PC-9 (cell line): ENCODE results near the gene SLC8A1. TPM values are rescaled to one million over a fixed set of nuclear protein-coding genes. Genes with fewer than 3 reads are reported as not detected.

Experiments used
- BruUV-seq: library from RNA; stranded (reverse); fragments of 400-500 nt; replicated peaks from 2 replicates; lab custom pipeline; 2021; lab: Mats Ljungman, UMichigan
- CTCF ChIA-PET: fragments of 300-600 bp; sonication (Branson Sonifier 250); formaldehyde crosslinking; loops from one replicate; lab custom pipeline; 2022; ENCODE audit warnings: antibody characterized with exemption; lab: Charles Lee
- POLR2A ChIA-PET: fragments of 300-600 bp; sonication (Branson Sonifier 250); formaldehyde crosslinking; loops from one replicate; lab custom pipeline; 2022; ENCODE audit warnings: antibody characterized with exemption; ENCODE audit not compliant: unreplicated experiment; lab: Charles Lee
- DNase-seq, 2 experiments: peaks; one replicate each; pipeline versions ENCODE4 v3.0.0 to v3.0.0-alpha.2; 2015 to 2022; ENCODE audit warnings: mixed read lengths in 1 of 2
- H2AFZ ChIP-seq: fragments of 200-600 bp; sonication (generic); 2 replicates; pipeline ENCODE4 v1.8.1; 2017; ENCODE audit warnings: antibody characterized with exemption
- H3F3A ChIP-seq: fragments of 200-600 bp; sonication (generic); 2 replicates; pipeline ENCODE4 v1.8.1; 2017; ENCODE audit warnings: antibody characterized with exemption, mild to moderate bottlenecking, low read depth; ENCODE audit not compliant: insufficient read depth
- H3K27ac ChIP-seq: fragments of 200-600 bp; sonication (generic); 2 replicates; pipeline ENCODE4 v1.6.1; 2016; ENCODE audit warnings: mixed run types
- H3K27me3 ChIP-seq: fragments of 200-600 bp; sonication (generic); 2 replicates; pipeline ENCODE4 v1.6.1; 2016; ENCODE audit warnings: low read depth, mixed run types; ENCODE audit not compliant: insufficient read depth
- H3K36me3 ChIP-seq: fragments of 200-600 bp; sonication (generic); 2 replicates; pipeline ENCODE4 v1.6.1; 2016; ENCODE audit warnings: low read depth, mixed run types
- H3K4me1 ChIP-seq: fragments of 200-600 bp; sonication (generic); replicated peaks from 2 replicates; pipeline ENCODE4 v1.6.1; 2016; ENCODE audit warnings: mixed run types; ENCODE audit not compliant: insufficient read depth
- H3K4me2 ChIP-seq: fragments of 200-600 bp; sonication (generic); 2 replicates; pipeline ENCODE4 v1.6.1; 2017; ENCODE audit warnings: mixed run types
- H3K4me3 ChIP-seq: fragments of 200-600 bp; sonication (generic); 2 replicates; pipeline ENCODE4 v1.6.1; 2016; ENCODE audit warnings: mixed run types
- H3K79me2 ChIP-seq: fragments of 200-600 bp; sonication (generic); 2 replicates; pipeline ENCODE4 v1.6.1; 2017; ENCODE audit warnings: low read depth, mixed run types
- H3K9me2 ChIP-seq: fragments of 200-600 bp; sonication (generic); 2 replicates; pipeline ENCODE4 v1.8.1; 2017; ENCODE audit warnings: mild to moderate bottlenecking; ENCODE audit not compliant: insufficient read depth
- H3K9me3 ChIP-seq: fragments of 200-600 bp; sonication (generic); 2 replicates; pipeline ENCODE4 v1.8.1; 2016; ENCODE audit warnings: low read depth; ENCODE audit not compliant: insufficient read depth
- H4K20me1 ChIP-seq: fragments of 200-600 bp; sonication (generic); 2 replicates; pipeline ENCODE4 v1.8.1; 2017; ENCODE audit not compliant: insufficient read depth
- CTCF ChIP-seq: fragments of 200-600 bp; sonication (generic); conservative IDR thresholded peaks from 2 replicates; pipeline ENCODE4 v1.6.1; 2017; ENCODE audit warnings: mixed run types, antibody characterized with exemption, mild to moderate bottlenecking, moderate library complexity
- EZH2 ChIP-seq: fragments of 200-600 bp; sonication (generic); IDR thresholded peaks from 2 replicates; pipeline ENCODE4 v1.8.0; 2017; ENCODE audit warnings: antibody characterized with exemption, low read depth
- intact Hi-C: fragments of 100-400 bp; cut with micrococcal nuclease; formaldehyde crosslinking; loops from one replicate; pipeline ENCODE4 v1.10.0; 2022; ENCODE audit not compliant: unreplicated experiment
- total RNA-seq: library from RNA; stranded (reverse); gene quantifications from 2 replicates; pipeline ENCODE4 v1.2.3, GENCODE V29; 2021

SLC8A1 gene
- total RNA-seq, 1 experiment from 2014 or later: 13.5 TPM

DNA sequence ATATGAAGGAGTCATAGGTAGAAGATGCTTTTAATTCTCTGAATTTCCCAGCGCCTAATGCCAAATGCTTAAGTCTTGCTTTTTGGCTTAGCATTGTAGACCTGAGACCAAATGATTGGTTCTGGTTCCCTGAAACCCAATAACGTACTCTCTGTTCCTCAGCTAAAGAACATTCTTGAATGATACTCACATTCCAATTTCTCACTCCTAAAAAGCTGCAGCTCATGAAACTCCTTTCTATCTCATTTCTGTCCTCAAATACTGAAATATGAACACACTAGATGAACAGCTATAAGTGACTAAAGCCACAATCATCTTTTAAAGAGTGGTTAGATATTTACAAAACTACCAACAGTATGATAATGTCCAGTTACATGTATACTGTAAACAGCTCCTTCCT lies 272.1 kb downstream of the SLC8A1 start:
- POLR2A ChIA-PET: no interaction called here
- no peak overlapping the region for H3K4me3 ChIP-seq
- intact Hi-C loops: no loop called here

GRCh38 chr2:40178971-40179370 lies 272.9 kb downstream of the SLC8A1 start:
- Histone ChIP-seq H4K20me1 (no peaks in the 10 kb centered on the region), H3K4me2 (no peak overlapping the region), H3K9me2 (no peaks in the 10 kb centered on the region), H2AFZ (no peak overlapping the region), H3K9me3 (no peaks in the 10 kb centered on the region), H3K4me3 (no peak overlapping the region), H3K4me1 (no peaks in the 10 kb centered on the region), H3K36me3 (no peaks in the 10 kb centered on the region), H3K27ac (no peak overlapping the region), H3K79me2 (no peaks in the 10 kb centered on the region), H3F3A (no peaks in the 10 kb centered on the region), H3K27me3 (no peaks in the 10 kb centered on the region)
- ChIA-PET POLR2A (interaction anchor here (0.7 kb wide), 1 partner anchor 1383 kb away, joined by 9 read pairs; no protein-coding TSS in a partner anchor), CTCF (no interaction called here)
- TF ChIP-seq EZH2 (no peak), CTCF (no peak)
- no peak for DNase-seq
- intact Hi-C loops: no loop called here
- BruUV-seq: no TSS peak

More for the DNA sequence above, 272.1 kb downstream of the SLC8A1 start:
- no peak overlapping the region for H3K27ac ChIP-seq
- DNase-seq: no peak
- CTCF ChIA-PET: no interaction called here
- no peaks in the 10 kb centered on the region for H3K9me3 ChIP-seq
- H3K4me2 ChIP-seq: no peak overlapping the region
- H2AFZ ChIP-seq: no peak overlapping the region
- no peaks in the 10 kb centered on the region for H3K36me3 ChIP-seq
- H4K20me1 ChIP-seq: no peaks in the 10 kb centered on the region
- no peaks in the 10 kb centered on the region for H3K9me2 ChIP-seq
- no peaks in the 10 kb centered on the region for H3K79me2 ChIP-seq
- H3F3A ChIP-seq: no peaks in the 10 kb centered on the region
- TF ChIP-seq EZH2: no peak
- TF ChIP-seq CTCF: no peak
- no TSS peak for BruUV-seq
- no peaks in the 10 kb centered on the region for H3K4me1 ChIP-seq
- no peaks in the 10 kb centered on the region for H3K27me3 ChIP-seq

- H3K9me3 ChIP-seq: no peaks in the 10 kb centered on the region
- intact Hi-C loops: no loop called here
- POLR2A ChIA-PET: no interaction called here
These were observed 273.6 kb downstream of the SLC8A1 start for GRCh38 chr2:40178171-40178778.

More at GRCh38 chr2:40178171-40178778, 273.6 kb downstream of the SLC8A1 start:
- Histone ChIP-seq H3K4me3 (no peak overlapping the region), H3K27me3 (no peaks in the 10 kb centered on the region), H3K9me2 (no peaks in the 10 kb centered on the region), H3K27ac (no peak overlapping the region), H3K4me2 (no peak overlapping the region), H3K79me2 (no peaks in the 10 kb centered on the region), H2AFZ (no peak overlapping the region), H3F3A (no peaks in the 10 kb centered on the region), H3K4me1 (no peaks in the 10 kb centered on the region), H3K36me3 (no peaks in the 10 kb centered on the region), H4K20me1 (no peaks in the 10 kb centered on the region)
- DNase-seq: no peak
- CTCF ChIA-PET: no interaction called here
- no peak for TF ChIP-seq CTCF
- no peak for TF ChIP-seq EZH2
- BruUV-seq: no TSS peak
